Ramos (cell line): Measurements from ENCODE around the gene KIF22.
"Not testable (repeated sequence)": the region's sequence is repeated elsewhere in the genome, so short reads cannot be mapped to it uniquely, and the experiment has no call there.

ENCODE experiments used
- in situ Hi-C: fragments of 300-500 bp; cut with MboI; formaldehyde crosslinking; loops from one replicate; pipeline ENCODE4 v1.14.3; 2022; ENCODE audit warnings: low sequenced_read_pairs; ENCODE audit not compliant: unreplicated experiment

Gene KIF22

DNA sequence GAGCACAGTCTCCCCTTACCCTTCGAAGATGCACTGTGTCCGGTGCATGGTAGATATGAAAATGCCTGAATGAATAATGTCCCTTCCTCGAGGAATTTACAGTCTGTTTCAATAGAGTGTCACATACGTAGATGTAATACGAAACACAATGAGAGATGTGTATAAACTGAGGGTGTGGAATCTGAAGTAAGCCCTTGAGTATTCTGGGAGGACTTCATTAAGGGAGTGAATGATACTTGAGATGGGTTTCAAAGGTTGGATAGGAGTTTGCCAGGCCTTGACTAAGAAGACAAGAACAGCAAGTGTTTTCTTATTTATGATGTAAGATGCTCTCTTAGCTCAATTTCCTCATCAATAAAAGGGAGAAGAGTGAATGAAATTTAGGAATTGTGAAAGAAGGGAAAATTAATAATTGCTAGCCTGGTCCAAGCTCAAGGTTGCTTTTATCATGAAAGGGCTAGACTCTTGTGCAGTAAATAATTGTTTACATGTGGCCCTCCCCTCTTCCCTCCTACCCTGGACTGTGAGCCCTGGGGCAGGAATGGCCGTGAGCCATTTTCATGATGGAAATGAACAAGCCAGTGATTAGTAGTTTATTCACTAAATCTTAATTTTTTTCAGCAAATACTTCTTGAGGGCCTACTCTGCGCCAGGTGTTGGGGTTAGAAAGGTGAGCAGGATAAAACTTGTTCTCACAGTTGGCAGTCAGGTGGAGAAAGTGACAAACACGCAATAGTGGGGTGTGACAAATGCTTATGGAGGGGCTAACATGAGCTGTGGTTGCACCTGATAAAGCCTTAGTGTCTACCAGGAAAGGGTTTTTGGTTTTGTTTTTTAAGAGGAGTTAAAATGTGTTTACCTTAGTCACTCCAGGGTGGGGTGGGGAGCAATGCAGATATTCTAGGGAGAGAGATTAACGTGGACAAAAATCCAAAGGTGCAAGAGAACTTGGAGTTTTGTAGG, 1.6 kb downstream of the KIF22 start:
- in situ Hi-C loops, result no loop called here

DNA sequence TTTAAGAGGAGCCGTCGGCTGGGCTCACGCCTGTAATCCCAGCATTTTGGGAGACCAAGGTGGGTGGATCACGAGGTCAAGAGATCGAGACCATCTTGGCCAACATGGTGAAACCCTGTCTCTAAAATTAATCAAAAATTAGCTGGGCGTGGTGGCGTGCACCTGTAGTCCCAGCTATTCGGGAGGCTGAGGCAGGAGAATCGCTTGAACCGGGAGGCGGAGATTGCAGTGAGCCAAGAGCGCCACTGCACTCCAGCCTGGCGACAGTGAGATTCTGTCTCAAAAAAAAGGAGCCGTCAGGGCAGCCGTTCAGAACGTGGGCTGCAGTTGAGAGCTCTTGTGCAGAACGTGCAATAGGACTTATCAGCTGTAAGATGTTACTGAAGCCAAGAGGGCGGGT, 2.6 kb downstream of the KIF22 start:
- in situ Hi-C loops, result not testable (repeated sequence)

DNA sequence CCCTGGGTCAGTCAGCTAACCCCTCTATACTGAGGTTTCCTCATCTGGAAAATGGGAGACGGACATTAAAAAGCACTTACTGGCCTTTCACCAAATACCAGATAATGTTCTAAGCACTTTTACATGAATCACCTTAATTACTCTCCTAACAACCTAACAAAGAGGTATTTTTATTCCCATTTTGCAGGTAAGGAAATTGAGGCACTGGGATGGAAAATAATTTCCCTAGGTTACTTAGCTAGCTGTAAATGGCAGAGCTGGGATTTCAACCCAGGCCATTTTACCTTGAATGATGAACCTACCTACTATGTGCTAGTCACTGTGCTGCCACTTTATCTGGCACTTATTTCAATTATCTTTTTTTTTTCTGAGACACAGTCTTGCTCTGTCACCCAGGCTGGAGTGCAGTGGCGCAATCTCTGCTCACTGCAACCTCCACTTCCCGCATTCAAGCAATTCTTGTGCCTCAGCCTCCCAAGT, 3.7 kb downstream of the KIF22 start:
- in situ Hi-C loops, result no loop called here

DNA sequence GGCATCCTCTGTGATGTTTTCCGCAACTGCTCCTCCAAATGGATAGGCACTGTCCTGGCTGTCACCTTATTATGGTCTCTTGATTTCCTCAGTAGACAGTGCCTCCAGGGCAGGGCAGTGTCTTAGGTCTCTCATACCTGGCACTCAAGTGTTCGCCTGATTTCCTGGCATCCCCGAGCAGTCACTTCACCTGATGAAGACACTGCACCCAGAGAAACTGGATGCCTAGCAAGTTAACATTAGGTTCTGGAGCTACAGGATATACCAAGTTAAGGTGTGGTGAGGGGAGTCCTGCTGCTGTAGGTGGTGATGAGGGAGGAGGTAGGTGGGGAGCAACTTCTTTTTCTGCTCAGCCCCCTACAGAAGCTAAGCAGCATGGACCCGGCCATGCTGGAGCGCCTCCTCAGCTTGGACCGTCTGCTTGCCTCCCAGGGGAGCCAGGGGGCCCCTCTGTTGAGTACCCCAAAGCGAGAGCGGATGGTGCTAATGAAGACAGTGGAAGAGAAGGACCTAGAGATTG, 11.9 kb downstream of the KIF22 start:
- in situ Hi-C loops, result loop anchor here (25.0 kb wide), 1 partner anchor 585 kb away; the partner anchor contains the start of genes SEPTIN1 and ZNF48

DNA sequence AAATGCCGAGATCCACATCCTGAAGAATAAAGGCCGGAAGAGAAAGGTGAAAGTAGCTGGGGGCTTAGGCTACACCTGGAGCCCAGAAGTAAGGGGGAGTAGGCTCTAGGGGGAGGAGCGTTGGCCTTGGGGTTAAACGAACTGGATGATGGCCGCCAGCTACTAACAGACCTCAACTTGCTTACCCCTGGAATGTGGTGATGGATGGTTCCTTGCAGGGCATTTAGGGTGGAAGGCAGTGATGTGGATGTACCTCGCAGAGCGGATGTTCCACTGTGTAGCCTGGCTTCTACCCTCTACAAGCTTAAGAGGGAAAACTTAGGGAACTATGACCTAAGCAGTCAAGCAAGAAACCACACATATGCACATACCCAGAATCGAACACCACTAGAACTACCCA, 13.5 kb downstream of the KIF22 start:
- in situ Hi-C loops, result loop anchor here (25.0 kb wide), 1 partner anchor 583 kb away; the partner anchor contains the start of genes SEPTIN1 and ZNF48

DNA sequence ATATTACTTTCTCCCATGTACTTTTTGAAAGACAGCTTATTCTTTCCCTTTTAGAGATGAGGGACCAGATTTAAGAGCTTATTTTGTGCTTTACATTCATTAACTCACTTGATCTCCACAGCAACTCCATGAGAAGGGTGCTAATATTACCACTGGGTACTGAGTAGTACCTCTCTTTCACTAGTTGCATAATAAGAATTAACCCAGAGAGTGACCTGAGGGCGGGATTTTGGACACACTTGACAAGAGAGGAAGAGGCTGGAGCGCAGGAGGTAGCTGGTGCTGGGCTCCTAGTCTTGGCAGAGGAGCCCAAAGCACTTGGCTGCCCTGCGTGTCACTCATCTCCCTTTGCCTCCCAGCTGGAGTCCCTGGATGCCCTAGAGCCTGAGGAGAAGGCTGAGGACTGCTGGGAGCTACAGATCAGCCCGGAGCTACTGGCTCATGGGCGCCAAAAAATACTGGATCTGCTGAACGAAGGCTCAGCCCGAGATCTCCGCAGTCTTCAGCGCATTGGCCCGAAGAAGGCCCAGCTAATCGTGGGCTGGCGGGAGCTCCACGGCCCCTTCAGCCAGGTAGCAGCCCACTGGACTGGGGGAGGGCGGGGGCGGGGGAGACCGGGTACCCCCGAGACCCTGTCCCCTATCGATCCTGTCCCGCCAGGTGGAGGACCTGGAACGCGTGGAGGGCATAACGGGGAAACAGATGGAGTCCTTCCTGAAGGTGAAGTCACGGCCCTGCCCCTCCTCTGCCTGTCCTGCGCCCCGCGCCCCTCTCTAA, 14.1 kb downstream of the KIF22 start:
- in situ Hi-C loops, result loop anchor here (25.0 kb wide), 1 partner anchor 583 kb away; the partner anchor contains the start of genes SEPTIN1 and ZNF48

DNA sequence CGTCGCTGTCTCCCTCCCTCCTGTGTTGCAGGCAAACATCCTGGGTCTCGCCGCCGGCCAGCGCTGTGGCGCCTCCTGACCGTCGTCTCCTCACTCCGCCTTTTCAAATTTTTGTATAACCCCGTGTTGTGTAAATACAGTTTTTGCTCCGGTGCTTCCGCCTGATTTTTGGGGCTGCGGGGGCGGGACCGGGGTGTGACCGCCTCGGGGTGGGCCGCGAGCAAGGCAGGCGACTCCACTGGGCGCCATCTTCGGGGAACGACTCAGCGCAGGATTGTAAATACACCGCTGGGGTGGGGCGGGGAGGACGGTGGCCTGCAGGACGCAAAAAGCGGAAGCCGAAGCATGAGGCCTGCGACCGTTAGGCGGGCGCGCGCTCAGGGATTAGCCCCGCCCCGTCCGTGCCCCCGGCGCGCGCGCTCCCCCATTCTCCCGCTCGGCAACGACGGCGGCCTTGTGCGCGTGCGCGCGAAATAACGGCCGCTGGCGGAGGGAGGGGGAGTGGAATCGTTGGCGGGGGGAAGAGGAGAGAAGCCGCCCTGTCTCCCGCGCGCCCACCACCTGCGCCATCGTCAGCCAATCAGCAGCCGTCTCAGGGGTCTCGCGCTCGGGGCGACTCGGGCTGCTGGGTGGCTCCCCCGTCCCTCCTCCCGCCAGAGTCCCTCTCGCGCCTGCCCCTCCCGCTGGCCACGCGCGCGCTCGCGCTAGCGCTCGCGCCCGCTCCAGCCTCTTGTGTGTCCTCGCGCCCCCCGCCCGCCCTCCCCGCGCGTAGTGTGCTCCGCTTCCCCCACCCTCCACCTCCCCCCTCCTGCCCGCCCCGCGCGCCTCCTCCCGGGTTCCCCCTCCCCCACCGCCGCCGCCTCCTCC, 14.9 kb downstream of the KIF22 start:
- in situ Hi-C loops, result loop anchor here (25.0 kb wide), 1 partner anchor 582 kb away; the partner anchor contains the start of genes SEPTIN1 and ZNF48

DNA sequence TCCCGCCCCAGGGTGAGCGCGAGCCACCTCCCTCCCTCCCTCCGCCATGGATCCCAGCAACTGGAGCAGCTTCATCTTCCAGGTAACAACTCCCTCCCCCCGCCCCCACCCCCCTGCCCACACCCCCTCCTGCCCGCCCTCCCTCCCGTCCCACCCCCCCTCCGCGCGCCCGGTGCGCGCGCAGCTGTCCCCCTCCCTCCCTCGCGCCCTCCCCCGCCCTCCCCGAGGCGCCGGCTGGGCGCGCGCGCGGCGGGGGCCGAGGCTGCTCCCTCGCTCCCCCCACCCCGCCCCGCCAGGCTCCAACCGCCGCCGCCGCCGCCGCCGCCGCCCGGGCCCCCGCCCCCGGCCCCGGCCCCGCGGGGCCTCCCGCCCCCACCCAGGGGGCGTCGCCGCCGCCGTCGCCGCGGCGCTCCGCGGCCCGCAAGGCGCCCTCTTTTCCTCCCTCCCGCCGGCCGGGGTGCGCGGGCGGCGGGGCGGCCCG, 15.6 kb downstream of the KIF22 start, which contains the start of gene MAZ:
MAZ (plus strand) TSS at position 431 of the 481 bp plus-strand sequence. CDS start 173 bp downstream, outside the sequence.
- in situ Hi-C loops, result loop anchor here (25.0 kb wide), 1 partner anchor 581 kb away; the partner anchor contains the start of genes SEPTIN1 and ZNF48

DNA sequence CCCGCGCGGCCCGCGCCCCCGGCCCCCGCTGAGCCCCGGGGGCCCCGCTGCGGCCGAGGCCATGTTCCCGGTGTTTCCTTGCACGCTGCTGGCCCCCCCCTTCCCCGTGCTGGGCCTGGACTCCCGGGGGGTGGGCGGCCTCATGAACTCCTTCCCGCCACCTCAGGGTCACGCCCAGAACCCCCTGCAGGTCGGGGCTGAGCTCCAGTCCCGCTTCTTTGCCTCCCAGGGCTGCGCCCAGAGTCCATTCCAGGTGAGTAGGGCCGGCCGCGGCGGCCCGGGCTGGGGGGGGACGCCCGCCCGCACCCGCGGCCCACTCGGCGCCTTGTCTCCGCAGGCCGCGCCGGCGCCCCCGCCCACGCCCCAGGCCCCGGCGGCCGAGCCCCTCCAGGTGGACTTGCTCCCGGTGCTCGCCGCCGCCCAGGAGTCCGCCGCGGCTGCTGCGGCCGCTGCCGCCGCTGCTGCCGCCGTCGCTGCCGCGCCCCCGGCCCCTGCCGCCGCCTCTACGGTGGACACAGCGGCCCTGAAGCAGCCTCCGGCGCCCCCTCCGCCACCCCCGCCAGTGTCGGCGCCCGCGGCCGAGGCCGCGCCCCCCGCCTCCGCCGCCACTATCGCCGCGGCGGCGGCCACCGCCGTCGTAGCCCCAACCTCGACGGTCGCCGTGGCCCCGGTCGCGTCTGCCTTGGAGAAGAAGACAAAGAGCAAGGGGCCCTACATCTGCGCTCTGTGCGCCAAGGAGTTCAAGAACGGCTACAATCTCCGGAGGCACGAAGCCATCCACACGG, 16.3 kb downstream of the KIF22 start:
- in situ Hi-C loops, result loop anchor here (25.0 kb wide), 1 partner anchor 580 kb away; the partner anchor contains the start of genes SEPTIN1 and ZNF48

DNA sequence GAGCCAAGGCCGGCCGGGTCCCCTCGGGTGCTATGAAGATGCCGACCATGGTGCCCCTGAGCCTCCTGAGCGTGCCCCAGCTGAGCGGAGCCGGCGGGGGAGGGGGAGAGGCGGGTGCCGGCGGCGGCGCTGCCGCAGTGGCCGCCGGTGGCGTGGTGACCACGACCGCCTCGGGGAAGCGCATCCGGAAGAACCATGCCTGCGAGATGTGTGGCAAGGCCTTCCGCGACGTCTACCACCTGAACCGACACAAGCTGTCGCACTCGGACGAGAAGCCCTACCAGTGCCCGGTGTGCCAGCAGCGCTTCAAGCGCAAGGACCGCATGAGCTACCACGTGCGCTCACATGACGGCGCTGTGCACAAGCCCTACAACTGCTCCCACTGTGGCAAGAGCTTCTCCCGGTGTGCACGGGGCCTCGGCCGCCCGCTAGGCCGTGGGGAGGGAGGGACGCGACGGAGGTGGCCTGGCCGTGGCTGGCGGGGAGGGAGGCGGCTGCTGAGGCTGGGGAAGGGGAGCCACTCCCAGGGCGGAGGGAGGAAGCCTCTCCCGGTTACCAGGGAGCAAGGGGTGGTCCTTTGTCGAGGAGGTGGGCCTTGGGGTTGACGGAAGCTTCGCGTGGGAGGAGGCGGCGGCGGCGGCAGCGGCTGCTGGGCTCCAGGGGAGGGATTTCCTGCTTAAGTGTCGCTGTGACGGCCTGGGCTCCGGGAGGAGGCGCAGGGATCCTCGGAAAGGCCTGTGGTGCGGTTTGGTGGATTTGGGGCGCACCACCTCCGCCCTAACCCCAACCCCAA, 17.1 kb downstream of the KIF22 start:
- in situ Hi-C loops, result loop anchor here (25.0 kb wide), 1 partner anchor 580 kb away; the partner anchor contains the start of genes SEPTIN1 and ZNF48

DNA sequence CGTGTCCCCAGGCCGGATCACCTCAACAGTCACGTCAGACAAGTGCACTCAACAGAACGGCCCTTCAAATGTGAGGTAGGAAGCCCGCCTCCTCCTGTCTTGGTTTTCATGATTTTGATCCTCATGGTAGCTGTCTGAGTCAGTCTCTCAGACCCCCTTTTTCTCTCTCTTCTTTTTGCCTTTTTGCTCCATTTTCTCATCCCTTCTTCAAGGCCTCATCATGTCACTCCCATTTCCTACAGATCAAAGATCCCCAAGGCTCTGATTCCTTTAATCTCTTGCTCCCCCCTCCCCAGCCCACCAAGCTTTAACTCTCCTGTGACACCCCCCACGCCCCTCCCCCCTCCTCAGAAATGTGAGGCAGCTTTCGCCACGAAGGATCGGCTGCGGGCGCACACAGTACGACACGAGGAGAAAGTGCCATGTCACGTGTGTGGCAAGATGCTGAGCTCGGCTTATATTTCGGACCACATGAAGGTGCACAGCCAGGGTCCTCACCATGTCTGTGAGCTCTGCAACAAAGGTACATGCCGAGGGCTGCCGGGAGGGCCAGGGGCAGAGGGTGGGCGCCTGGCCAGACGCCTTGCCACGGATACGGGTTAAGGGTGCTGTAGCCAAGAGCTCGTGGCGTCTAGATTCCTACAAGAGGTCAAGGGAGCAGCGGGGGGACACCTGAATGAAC, 17.8 kb downstream of the KIF22 start:
- in situ Hi-C loops, result loop anchor here (25.0 kb wide), 1 partner anchor 579 kb away; the partner anchor contains the start of genes SEPTIN1 and ZNF48

DNA sequence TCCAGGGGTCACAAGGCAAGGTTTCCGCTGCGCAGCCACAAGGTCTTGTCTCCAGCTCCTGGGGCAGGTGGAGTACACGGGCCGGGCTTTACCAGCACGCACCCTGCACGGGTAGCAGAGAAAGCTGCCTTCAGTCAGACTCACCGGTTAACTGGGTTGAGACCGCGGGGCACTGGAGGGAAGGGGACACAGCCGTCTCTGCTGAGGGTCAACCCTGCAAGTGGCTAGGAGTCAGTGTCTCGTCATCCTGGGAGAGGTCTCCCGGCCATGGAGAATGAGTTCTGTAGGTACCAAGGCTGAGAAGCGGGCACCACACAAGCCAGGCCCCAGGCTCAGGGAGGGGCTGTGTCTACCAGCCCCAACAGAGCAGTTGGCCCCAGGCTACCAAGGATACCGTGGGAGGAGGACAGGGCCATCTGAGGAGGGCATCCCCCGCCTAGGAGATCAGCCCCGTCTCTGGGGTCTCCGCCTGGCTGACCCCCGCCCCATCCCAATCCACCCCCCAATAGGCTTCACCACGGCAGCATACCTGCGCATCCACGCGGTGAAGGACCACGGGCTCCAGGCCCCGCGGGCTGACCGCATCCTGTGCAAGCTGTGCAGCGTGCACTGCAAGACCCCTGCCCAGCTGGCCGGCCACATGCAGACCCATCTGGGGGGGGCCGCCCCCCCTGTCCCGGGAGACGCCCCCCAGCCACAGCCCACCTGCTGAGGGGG, 18.6 kb downstream of the KIF22 start:
- in situ Hi-C loops, result loop anchor here (25.0 kb wide), 1 partner anchor 578 kb away; the partner anchor contains the start of genes SEPTIN1 and ZNF48

DNA sequence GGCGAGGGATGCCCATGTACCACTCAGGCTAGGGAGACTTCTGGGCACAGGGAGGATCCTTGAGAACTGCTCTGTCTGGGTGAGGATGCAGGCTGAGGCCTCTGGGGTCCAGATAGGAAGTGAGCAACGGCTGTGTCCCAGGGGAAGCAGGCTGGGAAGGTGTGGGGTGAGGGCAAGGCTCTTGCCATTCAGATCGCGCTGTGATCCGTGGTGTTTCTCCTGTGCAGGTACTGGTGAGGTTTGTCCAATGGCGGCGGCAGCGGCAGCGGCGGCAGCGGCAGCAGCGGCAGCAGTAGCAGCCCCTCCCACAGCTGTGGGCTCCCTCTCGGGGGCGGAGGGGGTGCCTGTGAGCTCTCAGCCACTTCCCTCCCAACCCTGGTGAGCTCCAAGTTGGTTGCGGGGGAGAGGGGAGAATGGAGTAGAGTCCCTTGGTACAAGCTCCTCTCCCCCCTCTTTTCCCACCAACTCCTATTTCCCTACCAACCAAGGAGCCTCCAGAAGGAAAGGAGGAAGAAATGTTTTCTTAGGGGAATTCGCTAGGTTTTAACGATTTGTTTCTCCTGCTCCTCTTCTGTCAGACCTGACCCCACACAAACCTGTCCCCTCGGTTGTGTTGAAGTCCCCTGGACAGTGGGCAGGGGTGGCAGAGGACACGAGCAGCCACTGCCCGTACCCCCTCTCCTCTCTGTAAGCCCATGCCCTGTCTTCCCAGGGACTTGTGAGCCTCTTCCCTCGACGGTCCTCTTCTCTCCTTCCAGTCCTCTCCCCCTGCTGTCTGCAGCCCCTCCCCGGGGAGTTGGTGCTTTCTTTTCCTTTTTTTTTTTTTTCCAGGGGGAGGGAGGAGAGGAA, 19.5 kb downstream of the KIF22 start:
- in situ Hi-C loops, result loop anchor here (25.0 kb wide), 1 partner anchor 577 kb away; the partner anchor contains the start of genes SEPTIN1 and ZNF48

DNA sequence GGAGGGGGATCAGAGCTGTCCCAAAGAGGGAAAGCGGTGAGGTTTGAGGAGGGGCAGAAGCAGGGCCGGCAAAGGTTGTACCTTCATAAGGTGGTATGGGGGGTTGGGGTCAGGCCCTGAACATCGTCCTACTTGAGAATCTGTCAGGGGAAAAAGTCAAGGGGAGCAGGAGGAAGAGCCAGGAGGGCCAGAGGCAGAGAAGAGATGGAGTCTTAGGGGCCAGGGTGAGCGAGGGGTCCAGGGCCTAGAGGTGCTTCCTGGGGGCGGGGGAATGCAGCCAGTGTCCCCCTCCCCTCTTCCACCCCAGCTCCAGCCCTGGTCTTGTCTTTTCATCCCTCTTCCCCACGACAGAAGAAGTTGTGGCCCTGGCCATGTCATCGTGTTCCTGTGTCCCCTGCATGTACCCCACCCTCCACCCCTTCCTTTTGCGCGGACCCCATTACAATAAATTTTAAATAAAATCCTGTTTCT, 20.2 kb downstream of the KIF22 start:
- in situ Hi-C loops, result loop anchor here (25.0 kb wide), 1 partner anchor 577 kb away; the partner anchor contains the start of genes SEPTIN1 and ZNF48
